HG03139 (cell line): ENCODE results near the gene ERC2.

Source experiments
- ATAC-seq: cut with Tn5 transposase; IDR thresholded peaks from one replicate; pipeline ENCODE4 v1.9.1; 2021; ENCODE audit not compliant: unreplicated experiment

ERC2 gene

DNA sequence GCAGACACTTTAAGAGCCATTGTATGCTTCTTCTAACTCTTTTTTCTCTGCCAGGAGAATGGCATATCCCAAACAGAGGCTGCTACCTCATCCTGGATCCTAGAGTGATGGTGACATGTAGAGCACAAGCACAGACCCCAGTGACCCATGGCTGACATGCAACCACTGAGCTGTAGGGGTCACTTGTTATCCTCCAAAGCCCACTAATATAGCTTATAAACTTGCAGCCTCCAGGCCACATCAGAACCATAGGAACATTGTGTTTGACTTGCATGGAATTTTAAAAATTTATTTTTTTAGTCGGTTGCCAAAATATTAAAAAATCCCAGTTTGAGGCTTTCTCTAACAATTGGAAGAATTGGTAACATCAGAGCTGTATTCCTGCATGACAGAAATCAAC, 698.2 kb downstream of the ERC2 start:
- no peak for ATAC-seq

DNA sequence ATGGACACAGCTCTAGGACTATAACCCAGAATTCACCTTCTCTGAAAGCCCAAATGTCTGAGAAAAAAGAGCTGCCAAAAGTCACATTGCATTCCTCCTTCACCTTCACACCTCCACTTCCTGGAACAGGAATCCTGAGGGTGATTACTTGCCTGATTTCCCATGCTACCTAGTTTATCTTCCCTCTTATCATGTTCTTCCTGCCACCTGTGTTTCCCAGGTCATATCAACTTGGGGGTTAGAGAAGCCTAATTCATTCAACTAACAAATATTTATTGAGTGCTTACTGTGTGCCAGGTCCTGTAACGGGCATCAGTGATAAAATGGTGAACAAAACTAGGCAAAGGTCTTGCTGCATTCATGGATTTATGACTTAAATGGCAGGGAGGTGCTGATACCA, 701.5 kb downstream of the ERC2 start:
- ATAC-seq = no peak

DNA sequence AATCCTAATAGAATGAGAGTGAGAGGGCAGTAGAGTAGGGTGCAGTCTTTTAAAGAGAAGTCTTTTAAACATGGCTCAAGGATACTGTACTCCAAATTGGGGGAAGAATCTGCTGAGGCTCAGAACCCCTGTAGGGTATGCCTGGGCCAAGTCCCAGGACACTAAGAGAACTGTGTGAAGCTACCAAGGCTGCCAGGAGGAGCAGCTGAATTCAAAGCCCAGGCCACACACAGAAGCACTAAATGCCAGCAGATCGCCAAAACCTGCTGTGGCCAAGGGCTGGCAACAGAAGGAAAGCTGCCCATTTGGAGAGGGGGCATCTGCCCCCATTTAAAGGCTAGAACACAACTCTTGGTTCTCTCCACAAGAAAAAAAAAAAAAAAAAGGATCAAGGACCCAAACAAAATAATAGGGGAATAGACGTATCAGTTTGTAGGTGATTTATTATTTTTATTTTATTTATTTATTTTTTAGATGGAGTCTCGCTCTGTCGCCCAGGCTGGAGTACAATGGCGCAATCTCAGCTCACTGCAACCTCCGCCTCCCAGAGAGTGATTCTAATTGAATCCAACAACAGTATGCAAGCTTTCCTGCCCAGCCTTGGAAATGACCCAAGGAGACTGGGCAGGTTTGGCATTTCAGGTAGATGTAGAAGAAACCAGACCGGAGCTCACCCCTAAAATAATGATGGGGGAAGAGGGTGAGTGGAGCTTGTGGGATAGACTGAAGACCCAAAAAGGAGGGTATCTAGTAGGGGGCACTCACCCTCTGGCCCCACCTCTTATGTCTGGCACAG, 702.2 kb downstream of the ERC2 start:
- ATAC-seq = no peak

DNA sequence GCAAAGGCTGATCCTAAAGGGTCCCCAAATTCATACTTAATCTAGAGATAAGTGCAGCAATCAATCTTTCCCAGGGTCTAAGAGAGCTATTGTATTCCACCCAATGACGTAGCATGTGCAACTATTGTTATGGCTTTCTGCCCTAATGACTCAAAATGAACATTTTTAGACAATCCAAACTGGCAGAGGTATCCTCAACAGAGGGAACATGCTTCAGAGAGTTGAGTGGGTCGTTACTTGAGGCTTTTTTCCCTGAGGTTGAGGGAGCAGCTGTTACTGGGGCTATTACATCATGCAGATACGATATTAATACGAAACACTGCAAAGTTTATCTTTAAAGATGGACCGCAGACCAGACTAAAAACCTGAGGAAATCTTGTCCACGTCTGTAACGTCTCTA, 702.9 kb downstream of the ERC2 start:
- ATAC-seq = no peak

DNA sequence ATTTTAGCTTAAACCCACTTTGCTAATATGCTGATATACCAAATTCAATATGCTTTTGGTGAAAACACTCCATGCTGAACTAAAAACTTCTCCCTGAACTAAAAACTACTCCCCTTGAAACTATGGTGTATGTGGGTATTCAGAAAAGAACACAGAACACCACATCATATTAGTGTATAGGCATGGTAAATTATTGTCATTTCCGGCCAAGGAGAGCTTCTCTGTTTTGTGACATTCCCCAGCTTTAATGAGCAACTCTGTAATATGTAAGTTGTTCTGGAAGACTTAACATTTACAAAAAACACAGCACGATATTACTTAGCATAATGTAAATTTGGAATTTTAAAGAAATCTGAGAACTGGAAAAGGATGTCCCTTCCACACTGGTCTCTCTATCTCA, 711.3 kb downstream of the ERC2 start:
- no peak for ATAC-seq

DNA sequence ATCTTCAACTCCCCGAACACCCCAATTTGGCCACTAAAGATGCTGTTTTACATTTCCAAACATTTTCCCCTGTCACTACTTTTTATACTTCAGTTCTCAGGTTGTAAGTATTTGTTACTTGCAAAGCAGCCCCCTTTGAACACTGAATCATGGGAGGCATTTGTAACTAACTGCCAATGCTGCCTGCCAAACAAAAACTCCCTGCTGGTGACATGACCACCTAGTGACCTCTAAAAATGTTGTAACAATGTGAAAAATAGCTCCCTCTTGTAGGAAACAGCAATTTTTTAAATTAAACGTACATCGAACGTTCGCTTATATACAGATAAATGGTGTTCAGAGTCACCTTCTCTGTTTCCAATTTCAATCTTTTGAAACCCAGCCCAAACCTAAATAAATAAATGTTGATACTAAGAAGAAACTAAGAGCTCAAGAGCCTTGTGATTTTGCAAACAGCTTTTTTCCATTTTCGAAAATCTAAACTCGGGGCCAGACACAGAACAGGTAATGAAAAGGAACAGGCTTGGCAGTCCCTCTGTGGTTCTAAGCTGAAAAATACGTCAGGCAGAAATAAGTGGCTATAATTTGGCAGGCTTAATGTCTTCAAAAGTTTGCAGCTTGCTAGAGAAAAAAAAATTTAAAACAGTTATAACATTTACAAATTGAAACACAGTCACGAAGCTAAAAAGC, 712.6 kb downstream of the ERC2 start:
- ATAC-seq = no peak

DNA sequence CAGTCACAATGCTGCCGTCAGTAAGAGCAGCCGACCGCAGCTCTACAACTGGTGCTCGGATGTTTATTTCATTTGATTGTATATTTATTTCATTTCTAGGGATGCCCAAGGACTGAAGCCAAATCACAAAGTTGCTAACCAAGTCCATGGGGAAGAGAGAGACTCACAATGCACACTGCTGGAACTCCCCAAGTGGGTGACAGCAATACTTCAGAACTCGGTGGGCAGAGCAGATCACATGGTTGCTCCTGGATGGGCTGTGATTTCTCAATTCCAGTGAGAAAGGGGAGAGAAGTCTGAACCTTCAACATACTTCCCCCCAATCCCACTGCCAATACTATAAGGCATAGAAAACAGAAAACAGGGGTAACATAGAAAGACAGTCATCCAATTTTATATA, 715.4 kb downstream of the ERC2 start:
- ATAC-seq = no peak

DNA sequence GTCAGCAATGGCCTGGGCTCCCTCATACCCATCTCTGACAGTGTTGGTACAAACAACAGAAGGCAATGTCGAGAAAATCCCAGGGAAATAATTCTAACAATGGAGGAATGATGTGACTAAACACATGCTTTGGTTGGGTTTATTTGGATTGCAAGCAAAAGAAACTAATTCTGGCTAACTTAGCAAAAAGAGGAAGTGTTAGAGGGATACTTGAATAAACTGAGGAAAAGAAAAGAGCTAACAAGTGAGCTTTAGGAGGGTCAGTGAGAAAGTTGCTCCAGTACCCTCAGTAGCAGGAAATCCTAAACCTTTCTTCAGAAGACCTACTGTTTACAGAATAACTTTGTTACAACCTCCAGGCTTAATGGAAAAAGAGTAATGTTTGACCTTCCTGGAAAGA, 716.5 kb downstream of the ERC2 start:
- ATAC-seq = no peak

DNA sequence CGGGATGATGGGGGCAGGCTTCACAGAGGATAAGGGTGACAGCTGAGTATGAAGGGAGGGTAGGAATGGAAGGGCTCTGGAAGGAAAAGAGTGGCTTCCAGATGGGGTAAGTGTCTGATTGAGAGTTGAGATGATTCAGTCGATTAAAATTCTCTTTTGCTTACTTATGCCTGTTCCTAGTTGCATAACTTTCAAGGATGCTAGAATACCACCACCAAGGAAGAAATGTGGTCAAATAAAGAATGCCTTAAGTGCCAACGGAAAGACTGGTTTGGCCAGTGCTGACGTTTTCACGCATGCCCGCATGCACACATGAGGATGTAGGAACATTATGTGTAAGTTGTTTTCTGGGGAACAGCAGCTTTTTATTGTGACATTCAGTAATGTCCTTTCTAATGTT, 717.7 kb downstream of the ERC2 start:
- no peak for ATAC-seq

DNA sequence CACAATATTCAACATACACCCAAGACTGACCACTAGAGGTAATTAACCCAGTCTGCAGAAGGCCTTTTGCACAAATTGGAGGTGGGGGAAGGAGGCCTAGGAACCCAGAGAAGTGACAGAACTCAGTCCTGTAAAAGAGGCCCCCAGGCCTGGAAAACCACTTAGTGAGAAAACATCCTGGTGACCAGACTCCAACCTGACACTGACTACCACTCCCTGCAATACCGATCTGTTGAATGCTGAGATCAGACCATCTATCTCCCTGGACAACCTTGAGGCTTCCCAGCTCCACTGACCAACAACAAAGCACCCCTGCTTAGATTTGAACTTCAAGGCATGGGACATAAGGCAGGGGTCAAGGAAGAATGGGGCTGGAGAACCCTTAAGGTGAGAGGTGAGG, 719.2 kb downstream of the ERC2 start:
- no peak for ATAC-seq

DNA sequence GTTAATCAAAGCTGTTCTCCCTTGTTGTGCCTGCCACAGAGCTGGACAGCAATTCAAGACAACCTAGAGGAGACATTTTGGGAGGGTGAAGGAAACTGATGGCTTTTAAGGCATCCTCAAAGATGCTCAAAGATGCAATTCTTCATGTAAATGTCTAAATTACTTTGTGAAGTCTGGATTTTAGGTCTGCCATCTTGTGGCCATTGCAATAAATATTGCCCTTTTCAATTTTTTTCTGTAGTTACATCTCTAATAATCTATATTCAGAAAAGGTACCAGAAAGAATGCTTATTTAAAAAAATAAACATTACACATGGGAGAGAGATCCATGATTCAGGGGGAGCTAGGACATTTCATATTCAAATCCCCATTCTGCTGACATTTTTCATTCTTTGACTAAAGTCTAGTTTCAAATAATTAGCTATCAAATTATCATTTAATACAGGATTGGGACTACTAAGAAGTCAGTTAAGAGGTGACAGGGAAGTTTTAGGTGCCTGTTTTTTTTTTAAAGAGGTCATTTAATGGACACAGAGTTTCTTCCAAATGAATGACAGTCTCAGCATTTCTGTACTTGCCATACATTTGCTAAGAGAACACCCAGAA, 721.4 kb downstream of the ERC2 start:
- no peak for ATAC-seq

DNA sequence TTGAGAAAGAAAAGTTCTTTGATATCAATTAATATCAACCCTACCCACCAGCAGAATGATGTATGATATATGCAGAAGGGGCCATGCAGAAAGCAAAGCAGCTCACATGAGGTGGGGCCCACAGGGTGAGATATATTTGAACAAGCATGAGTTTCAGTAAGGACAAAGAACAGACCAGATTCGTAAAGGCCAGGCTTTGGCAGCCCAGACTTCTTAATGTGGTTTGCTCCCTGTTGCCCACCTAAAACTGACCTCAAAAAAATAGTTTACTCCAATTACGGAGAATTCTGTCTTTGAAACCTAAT, 725.5 kb downstream of the ERC2 start:
- no peak for ATAC-seq

DNA sequence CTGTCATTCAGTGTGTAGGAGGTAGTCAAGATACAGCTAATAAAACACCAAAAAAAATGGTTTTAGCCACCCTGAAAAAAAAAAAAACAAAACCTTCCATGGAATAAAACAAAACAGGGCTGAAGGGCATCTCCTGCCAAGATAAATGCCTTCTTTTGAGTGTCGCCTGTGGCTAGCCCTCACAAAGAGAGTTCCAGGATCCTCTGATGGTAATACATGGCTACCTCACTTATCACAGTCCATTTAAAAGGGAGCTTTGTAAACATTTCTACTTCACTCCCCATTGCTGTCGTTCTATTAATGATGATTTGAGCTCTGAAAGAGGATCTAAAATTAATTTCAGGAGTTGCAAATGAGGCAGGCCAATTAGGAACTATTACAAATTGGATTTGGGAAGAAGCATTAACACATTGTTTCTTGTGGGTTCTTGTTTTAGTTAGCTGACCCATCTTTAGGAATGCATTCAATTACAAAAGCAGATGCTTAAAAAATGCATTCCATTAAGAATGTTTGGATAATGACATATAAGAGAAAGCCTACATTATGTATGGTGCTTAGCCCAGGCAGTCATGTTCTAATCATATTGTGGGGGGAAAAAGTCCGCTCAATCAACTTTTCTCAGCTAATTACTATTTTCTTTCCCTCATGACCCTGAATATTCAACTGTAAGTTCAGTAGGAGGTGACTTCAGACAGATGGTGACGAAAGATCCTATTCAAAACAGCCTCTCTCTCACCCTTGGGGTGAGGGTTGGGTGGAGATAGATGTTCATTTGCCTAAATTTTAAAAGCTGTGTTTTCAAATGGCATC, 726.0 kb downstream of the ERC2 start:
- no peak for ATAC-seq

DNA sequence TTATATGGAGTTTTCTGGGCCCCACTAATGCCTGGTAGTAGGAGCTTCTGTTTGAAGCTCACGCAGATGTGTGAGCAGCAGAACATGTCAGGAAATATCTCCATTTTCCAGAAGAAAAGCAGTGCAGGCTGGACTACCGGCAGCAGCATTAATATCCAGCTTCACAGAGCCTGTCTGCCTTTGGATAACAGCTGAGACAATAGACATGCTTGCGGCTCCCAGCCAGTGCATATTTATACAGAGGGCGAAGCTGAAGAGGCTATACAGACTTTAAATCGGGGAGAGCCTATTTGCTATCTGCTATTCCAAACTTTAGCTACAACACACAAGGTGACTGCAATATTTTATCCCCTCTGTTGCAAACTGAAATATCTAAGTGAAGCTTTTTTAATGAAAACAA, 731.1 kb downstream of the ERC2 start:
- no peak for ATAC-seq

DNA sequence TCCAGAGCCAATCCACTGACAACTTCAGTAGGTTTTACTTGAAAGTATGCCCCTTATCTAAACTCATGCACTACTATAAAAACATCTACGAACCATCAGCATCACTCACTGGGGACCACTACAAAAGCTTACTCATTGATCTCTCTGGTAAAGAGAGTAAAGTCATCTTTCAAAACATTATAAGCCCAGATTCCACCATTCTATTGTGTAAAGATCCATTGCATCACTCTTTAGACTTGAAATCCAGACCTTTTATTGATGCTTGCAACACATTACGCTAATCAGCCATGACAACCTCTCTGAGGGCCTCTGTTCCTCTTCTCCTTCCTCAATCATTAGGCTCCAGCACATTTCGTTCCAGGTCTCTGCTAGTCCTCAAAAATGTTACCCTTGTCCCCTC, 732.3 kb downstream of the ERC2 start:
- ATAC-seq = no peak

DNA sequence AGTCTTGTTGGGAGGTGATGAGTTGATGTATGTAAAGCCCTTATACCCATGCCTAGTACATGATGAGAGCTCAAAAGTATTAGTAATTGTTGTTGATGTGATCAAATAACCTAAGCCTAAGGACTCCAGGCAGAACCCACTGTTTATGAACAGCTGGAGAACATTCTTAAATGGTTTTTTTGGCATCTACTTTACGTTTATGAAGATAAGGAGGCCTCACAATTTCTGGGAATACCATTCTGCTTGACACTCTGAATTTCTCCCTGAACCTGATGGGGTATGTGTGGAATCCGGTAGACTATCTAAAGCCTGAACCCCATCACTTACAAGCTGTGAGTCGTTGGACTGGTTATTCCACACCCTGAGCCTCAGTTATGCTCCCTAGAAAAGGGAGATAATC, 736.5 kb downstream of the ERC2 start:
- ATAC-seq = no peak

DNA sequence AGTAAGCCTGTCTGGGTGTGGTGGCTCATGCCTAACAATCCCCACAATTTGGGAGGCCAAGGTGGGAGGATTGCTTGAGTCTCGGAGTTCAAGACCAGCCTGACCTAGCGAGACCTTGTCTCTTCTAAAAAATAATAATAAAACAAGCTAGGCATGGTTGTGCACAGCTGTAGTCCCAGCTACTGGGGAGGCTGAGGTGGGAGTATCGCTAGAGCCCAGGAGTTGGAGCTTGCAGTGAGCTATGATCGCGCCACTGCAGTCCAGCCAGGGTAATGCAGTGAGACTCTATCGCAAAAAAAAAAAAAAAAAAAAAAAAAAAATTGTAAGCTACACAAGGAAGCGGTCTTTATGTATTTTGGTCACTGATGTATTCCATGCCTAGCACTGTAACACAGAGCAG, 738.7 kb downstream of the ERC2 start:
- ATAC-seq = no peak

DNA sequence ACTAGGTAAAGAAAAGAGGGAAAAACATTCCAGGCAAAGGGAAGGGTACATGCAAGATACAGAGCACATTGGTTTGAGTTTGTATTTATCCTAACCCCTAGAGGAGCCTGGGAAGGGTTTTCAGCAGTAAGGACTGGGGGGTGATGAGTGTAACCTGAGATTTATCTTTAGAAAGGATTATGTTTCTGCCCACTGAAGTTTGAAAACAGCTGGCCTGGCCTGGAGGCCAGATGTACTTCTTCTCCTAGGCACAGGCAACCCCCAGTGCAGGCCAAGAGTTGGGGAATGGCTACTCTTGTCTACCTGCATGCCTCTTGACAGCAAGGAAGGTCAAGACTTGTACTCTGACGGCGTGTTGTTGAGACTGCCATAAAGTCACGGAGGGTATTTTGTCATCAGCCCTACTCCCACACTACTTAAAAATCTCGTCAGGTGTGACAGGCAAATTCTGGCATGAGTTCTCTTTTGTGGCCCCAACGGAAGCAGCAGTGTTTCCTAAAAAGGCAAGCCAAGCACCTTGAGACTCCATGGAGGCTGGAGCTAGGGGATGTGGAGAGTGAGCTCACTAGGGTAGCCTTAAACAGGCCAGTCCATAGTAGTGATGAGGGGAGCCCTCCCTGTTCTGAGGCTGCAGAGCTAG, 739.7 kb downstream of the ERC2 start:
- ATAC-seq = no peak

DNA sequence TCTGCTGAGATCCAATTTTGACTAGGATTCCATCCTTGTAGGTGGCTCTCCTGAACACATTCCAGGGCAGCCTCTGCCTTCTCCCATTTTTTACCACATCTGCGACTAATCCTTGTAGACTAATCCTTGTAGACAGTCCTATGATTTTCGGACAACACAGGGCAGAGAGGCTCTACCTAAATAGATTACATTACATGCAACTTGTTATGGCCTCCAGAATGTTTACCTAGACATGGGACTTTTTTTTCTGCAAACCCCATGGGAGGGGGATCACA, 741.8 kb downstream of the ERC2 start:
- ATAC-seq = no peak

DNA sequence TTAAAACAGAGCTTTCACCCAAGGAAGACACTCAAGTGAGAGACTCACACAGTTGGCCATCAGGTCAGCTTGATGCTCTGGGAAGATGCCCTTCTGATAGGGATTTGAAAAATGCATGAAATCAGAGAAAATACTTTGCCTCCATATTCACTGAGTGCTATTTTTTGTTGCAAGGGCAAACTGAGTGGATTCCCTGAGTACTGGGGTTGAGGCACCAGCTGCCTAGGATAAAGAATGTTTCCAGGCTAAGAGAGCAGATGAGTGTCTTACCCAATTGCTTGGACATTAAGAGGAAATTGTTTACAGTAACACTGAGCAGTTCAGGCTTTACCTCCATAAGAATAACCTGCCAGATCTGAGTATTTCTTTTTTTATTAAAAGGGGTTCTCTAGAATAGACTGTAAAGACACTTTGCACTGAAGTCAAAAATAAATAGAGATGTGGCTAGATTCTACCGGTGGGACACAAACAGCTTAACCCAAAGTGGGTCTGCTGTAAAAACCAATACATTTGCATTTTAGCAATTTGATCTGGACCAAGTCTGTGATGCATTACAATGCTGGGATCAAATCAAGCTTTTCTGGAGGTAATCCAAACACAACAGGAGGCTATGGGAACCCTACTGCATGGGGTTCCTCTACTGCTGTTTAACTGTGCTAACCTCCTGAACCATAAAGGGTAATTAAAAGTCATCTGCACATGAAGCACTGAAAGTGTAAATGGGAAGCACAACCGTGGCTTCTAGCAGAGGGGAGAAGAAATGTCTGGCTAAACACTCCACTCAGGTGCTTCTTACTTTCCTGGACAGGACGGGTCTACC, 742.4 kb downstream of the ERC2 start:
- ATAC-seq = no peak

DNA sequence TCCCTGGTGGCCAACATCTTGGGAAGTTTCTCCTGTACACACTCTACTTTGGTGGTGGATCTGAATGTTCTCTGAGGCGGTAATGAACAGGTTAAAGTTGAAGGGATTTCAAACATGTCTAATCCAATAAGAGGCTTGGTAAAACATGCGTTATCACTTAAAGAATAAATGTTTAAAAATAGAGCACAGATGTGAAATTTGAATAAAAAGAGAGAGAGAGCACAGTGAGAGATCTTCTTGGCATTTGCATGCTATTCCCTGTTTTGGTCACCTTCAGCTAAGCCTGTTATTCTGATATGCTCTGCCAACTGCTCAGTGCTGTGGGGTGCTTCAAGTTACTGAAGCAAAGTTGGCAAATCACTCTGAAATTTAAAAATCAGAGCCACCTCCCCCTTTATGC, 743.4 kb downstream of the ERC2 start:
- no peak for ATAC-seq
